Stimulated activated CD4-positive, alpha-beta T cell treated with anti-CD3 and anti-CD28 coated beads, TNF-alpha, amount 100 ng/mL, for 4 hours (primary cell): ENCODE data around the gene AMPD3.

Source experiments
- DNase-seq, 3 experiments: peaks; one replicate each; pipeline ENCODE4 v3.0.0-alpha.2; 2020; ENCODE audit warnings: low read depth in 3 of 3

Gene AMPD3

GRCh38 chr11:10488121-10488933, 33.3 kb downstream of the AMPD3 start:
- no peak for DNase-seq

- DNase-seq = no peak
Measured at GRCh38 chr11:10488934-10489691, 34.0 kb downstream of the AMPD3 start.

GRCh38 chr11:10490032-10490397, 35.0 kb downstream of the AMPD3 start:
- DNase-seq = no peak

GRCh38 chr11:10490398-10491241, 35.6 kb downstream of the AMPD3 start:
- no peak for DNase-seq

GRCh38 chr11:10492084-10492483, 37.0 kb downstream of the AMPD3 start:
- no peak for DNase-seq

GRCh38 chr11:10493041-10493663, 38.1 kb downstream of the AMPD3 start:
- no peak for DNase-seq

- DNase-seq = no peak
Measured at GRCh38 chr11:10494636-10495463, 39.8 kb downstream of the AMPD3 start.

GRCh38 chr11:10495464-10495786, 40.4 kb downstream of the AMPD3 start:
- no peak for DNase-seq

GRCh38 chr11:10496296-10496936, 41.4 kb downstream of the AMPD3 start:
- DNase-seq = no peak

- DNase-seq = no peak
Measured at GRCh38 chr11:10497371-10498021, 42.4 kb downstream of the AMPD3 start.

- DNase-seq = no peak
Measured at GRCh38 chr11:10498022-10498400, 42.9 kb downstream of the AMPD3 start.

- DNase-seq = no peak
Measured at GRCh38 chr11:10498426-10499250, 43.6 kb downstream of the AMPD3 start.

- no peak for DNase-seq
Measured at GRCh38 chr11:10499452-10499851, 44.4 kb downstream of the AMPD3 start.

- DNase-seq = no peak
Measured at GRCh38 chr11:10499874-10500601, 45.0 kb downstream of the AMPD3 start.

GRCh38 chr11:10500757-10501684, 46.0 kb downstream of the AMPD3 start:
- DNase-seq = no peak

- no peak for DNase-seq
Measured at GRCh38 chr11:10502065-10502680, 47.1 kb downstream of the AMPD3 start.

GRCh38 chr11:10502770-10503169, 47.7 kb downstream of the AMPD3 start:
- DNase-seq = no peak
